ACC112 (cell line): ENCODE data around the gene KLHL2.

ENCODE experiments used
- H2AFZ ChIP-seq: fragments of 200-600 bp; sonication (generic); one replicate; pipeline ENCODE4 v1.6.0; 2017; ENCODE audit warnings: antibody characterized with exemption, low read length; ENCODE audit not compliant: unreplicated experiment
- H3K27ac ChIP-seq: fragments of 200-600 bp; sonication (generic); 2 replicates; pipeline ENCODE4 v1.5.1; 2014; ENCODE audit warnings: low read depth, mild to moderate bottlenecking, antibody characterized with exemption, low read length, moderate library complexity
- H3K27me3 ChIP-seq: fragments of 200-600 bp; sonication (generic); 2 replicates; pipeline ENCODE4 v1.6.1; 2014; ENCODE audit warnings: mild to moderate bottlenecking, antibody characterized with exemption, low read length, moderate library complexity, mixed read lengths; ENCODE audit not compliant: insufficient read depth
- H3K36me3 ChIP-seq: fragments of 200-600 bp; sonication (generic); 2 replicates; pipeline ENCODE4 v1.6.1; 2016; ENCODE audit warnings: mild to moderate bottlenecking, antibody characterized with exemption, low read length, moderate library complexity, mixed read lengths; ENCODE audit not compliant: insufficient read depth
- H3K4me1 ChIP-seq: fragments of 200-600 bp; sonication (generic); one replicate; pipeline ENCODE4 v1.6.1; 2016; ENCODE audit warnings: low read length, mixed read lengths; ENCODE audit not compliant: insufficient read depth, unreplicated experiment, control insufficient read depth
- H3K4me3 ChIP-seq: fragments of 200-600 bp; sonication (generic); 2 replicates; pipeline ENCODE4 v1.5.1; 2014; ENCODE audit warnings: mild to moderate bottlenecking, low read depth, low read length
- H3K79me2 ChIP-seq: fragments of 200-600 bp; sonication (generic); one replicate; pipeline ENCODE4 v1.6.0; 2016; ENCODE audit warnings: low read length; ENCODE audit not compliant: control insufficient read depth, unreplicated experiment, insufficient read depth

The KLHL2 gene

GRCh38 chr4:165185448-165185847 lies 21.9 kb upstream of the KLHL2 start:
- Histone ChIP-seq H3K27me3 (no peaks in the 10 kb centered on the region), H3K27ac (no peak overlapping the region), H2AFZ (no peak overlapping the region), H3K4me1 (no peaks in the 10 kb centered on the region), H3K4me3 (no peak overlapping the region), H3K79me2 (no peaks in the 10 kb centered on the region), H3K36me3 (no peaks in the 10 kb centered on the region)

- Histone ChIP-seq H3K4me1 (no peaks in the 10 kb centered on the region), H3K36me3 (no peaks in the 10 kb centered on the region), H3K27me3 (no peaks in the 10 kb centered on the region), H2AFZ (peak overlapping the region; percentile 7), H3K79me2 (no peaks in the 10 kb centered on the region), H3K27ac (no peak overlapping the region), H3K4me3 (no peak overlapping the region)
These were observed 16.6 kb upstream of the KLHL2 start for GRCh38 chr4:165190591-165191347.

- H3K27ac ChIP-seq = no peak overlapping the region
- peak overlapping the region; percentile 7 for H2AFZ ChIP-seq
- no peak overlapping the region for H3K4me3 ChIP-seq
- no peaks in the 10 kb centered on the region for H3K79me2 ChIP-seq
- H3K36me3 ChIP-seq = no peaks in the 10 kb centered on the region
- no peaks in the 10 kb centered on the region for H3K4me1 ChIP-seq
- H3K27me3 ChIP-seq = no peaks in the 10 kb centered on the region
These were observed 16.1 kb upstream of the KLHL2 start for GRCh38 chr4:165191348-165191656.

GRCh38 chr4:165191814-165192499 lies 15.4 kb upstream of the KLHL2 start:
- Histone ChIP-seq H3K27me3 (no peaks in the 10 kb centered on the region), H3K36me3 (no peaks in the 10 kb centered on the region), H2AFZ (no peak overlapping the region), H3K27ac (no peak overlapping the region), H3K4me3 (no peak overlapping the region), H3K4me1 (no peaks in the 10 kb centered on the region), H3K79me2 (no peaks in the 10 kb centered on the region)

DNA sequence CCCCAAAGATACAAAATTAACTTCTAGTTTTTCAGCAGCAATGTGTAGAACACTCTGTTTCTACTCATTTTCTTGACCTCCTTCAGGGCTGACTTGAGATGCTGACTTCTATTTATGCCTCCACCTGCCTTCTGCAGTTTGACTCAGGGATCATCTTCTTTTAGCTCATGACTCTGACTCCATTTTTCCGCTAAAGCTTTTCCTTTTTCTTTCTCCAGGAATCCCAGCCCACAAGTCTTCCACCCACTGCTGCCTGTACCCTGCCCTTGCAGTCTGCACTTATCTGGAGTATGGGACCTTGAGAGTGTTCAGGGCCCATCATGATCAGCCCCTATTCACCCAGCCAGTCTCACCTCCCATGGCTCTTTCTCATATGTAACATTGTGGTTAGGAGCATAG lies 14.9 kb upstream of the KLHL2 start:
- Histone ChIP-seq H3K4me1 (no peaks in the 10 kb centered on the region), H3K36me3 (no peaks in the 10 kb centered on the region), H3K4me3 (no peak overlapping the region), H2AFZ (no peak overlapping the region), H3K27ac (no peak overlapping the region), H3K27me3 (no peaks in the 10 kb centered on the region), H3K79me2 (no peaks in the 10 kb centered on the region)

DNA sequence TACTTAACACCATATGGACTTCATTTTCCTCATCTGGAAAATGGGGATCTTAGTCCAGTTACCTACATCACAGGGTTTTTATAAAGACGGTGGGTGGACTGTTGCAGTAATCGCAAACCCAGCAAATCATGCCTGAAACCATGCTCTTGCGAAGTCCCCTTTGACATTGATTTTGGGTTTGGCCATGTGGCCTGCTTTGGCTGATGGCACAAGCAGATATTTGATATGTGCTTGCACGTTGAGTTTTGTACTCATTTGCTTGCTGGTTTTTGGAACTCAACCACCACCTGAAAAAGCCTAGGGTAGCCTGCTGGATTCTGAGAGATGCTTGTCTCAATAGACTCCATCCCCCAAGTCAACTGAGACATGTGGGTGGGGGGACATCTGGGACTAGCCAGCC lies 14.4 kb upstream of the KLHL2 start:
- no peak overlapping the region for H3K27ac ChIP-seq
- H3K36me3 ChIP-seq = no peaks in the 10 kb centered on the region
- H3K27me3 ChIP-seq = no peaks in the 10 kb centered on the region
- H3K79me2 ChIP-seq = no peaks in the 10 kb centered on the region
- H3K4me3 ChIP-seq = no peak overlapping the region
- no peak overlapping the region for H2AFZ ChIP-seq
- H3K4me1 ChIP-seq = no peaks in the 10 kb centered on the region

- Histone ChIP-seq H3K36me3 (no peaks in the 10 kb centered on the region), H3K27me3 (no peaks in the 10 kb centered on the region), H3K4me1 (no peaks in the 10 kb centered on the region), H3K27ac (no peak overlapping the region), H3K79me2 (no peaks in the 10 kb centered on the region), H2AFZ (no peak overlapping the region), H3K4me3 (no peak overlapping the region)
These were observed 13.0 kb upstream of the KLHL2 start for GRCh38 chr4:165194368-165194767.

GRCh38 chr4:165198329-165198728 lies 9.0 kb upstream of the KLHL2 start:
- Histone ChIP-seq H3K36me3 (no peaks in the 10 kb centered on the region), H3K4me3 (no peak overlapping the region), H3K79me2 (no peaks in the 10 kb centered on the region), H3K27me3 (no peaks in the 10 kb centered on the region), H3K4me1 (no peaks in the 10 kb centered on the region), H2AFZ (no peak overlapping the region), H3K27ac (no peak overlapping the region)

DNA sequence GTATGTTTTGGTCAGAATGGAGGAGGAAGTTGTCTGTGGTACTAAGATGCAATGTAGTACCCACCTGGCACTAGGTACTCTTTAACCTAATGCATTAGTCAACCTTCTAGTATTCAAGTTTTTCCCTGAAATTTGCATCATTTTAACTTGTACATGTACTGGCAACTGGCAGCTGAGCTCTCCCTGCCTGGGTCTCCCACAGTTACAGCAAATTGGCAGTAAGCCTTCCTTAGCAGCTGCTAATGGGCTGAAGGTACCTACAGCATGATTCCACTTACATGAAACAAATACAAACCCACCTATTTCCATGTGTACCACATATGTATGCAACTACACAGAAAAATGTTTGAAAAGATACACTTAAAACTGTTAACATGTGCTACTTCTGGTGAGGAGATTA lies 8.1 kb upstream of the KLHL2 start:
- H3K4me3 ChIP-seq = no peak overlapping the region
- H3K79me2 ChIP-seq = no peaks in the 10 kb centered on the region
- H3K4me1 ChIP-seq = peaks cover 4% of the 10 kb centered on the region
- H3K27me3 ChIP-seq = no peaks in the 10 kb centered on the region
- H2AFZ ChIP-seq = no peak overlapping the region
- H3K36me3 ChIP-seq = no peaks in the 10 kb centered on the region
- H3K27ac ChIP-seq = no peak overlapping the region

GRCh38 chr4:165199722-165200121 lies 7.6 kb upstream of the KLHL2 start:
- Histone ChIP-seq H3K4me3 (no peak overlapping the region), H3K36me3 (no peaks in the 10 kb centered on the region), H3K79me2 (no peaks in the 10 kb centered on the region), H3K4me1 (peaks cover 8% of the 10 kb centered on the region), H3K27ac (no peak overlapping the region), H3K27me3 (no peaks in the 10 kb centered on the region), H2AFZ (no peak overlapping the region)

GRCh38 chr4:165201806-165202205 lies 5.6 kb upstream of the KLHL2 start:
- Histone ChIP-seq H3K79me2 (no peaks in the 10 kb centered on the region), H3K36me3 (no peaks in the 10 kb centered on the region), H2AFZ (no peak overlapping the region), H3K4me1 (peaks cover 10% of the 10 kb centered on the region), H3K27me3 (no peaks in the 10 kb centered on the region), H3K27ac (no peak overlapping the region), H3K4me3 (no peak overlapping the region)
